ENCODE results near the gene GLI3. TPM values are rescaled to one million over a fixed set of nuclear protein-coding genes. Genes with fewer than 3 reads are reported as not detected.

The GLI3 gene
- total RNA-seq, 2 donors from 2014 or later: 9.2 to 14.7 TPM

- no peaks in the 10 kb centered on the region for H3K27me3 ChIP-seq (replicated peaks; ENCODE audit: insufficient read depth)
- no peaks in the 10 kb centered on the region for H3K4me1 ChIP-seq (replicated peaks)
- H3K36me3 ChIP-seq: no peaks in the 10 kb centered on the region
- H3K9me3 ChIP-seq: no peaks in the 10 kb centered on the region
- no peak for TF ChIP-seq POLR2A (IDR thresholded peaks at IDR 0.05)
- no peak for TF ChIP-seq POLR2AphosphoS5 (IDR thresholded peaks at IDR 0.05)
- WGBS: 38% methylated on average over 3 of the region's 3 CpGs
- intact Hi-C loops (cut with DNase I): no loop called here
- DNase-seq (ENCODE audit: low spot score): no peak
- no peak overlapping the region for H3K4me3 ChIP-seq
- peak overlapping the region in 1 of 2 donors; percentile 25 for H3K27ac ChIP-seq
Observed at GRCh38 chr7:42176724-42177101, 60.3 kb downstream of the GLI3 start.

GRCh38 chr7:42175834-42176723 lies 60.9 kb downstream of the GLI3 start:
- 40% methylated on average over 4 of the region's 4 CpGs for whole genome bisulfite sequencing
- Histone ChIP-seq H3K36me3 (no peaks in the 10 kb centered on the region), H3K27me3 (replicated peaks; ENCODE audit: insufficient read depth) (no peaks in the 10 kb centered on the region), H3K4me3 (no peak overlapping the region), H3K4me1 (replicated peaks) (no peaks in the 10 kb centered on the region), H3K9me3 (no peaks in the 10 kb centered on the region), H3K27ac (peak overlapping the region in 1 of 2 donors; percentile 25)
- TF ChIP-seq POLR2AphosphoS5 (IDR thresholded peaks at IDR 0.05) (peak; percentile 72), CTCF (IDR thresholded peaks at IDR 0.05) (no peak)
- intact Hi-C loops (cut with DNase I): no loop called here
- peak; percentile 72 for DNase-seq (ENCODE audit: low spot score)

GRCh38 chr7:42174391-42174912 lies 62.6 kb downstream of the GLI3 start:
- Histone ChIP-seq H3K9me3 (no peaks in the 10 kb centered on the region), H3K4me3 (no peak overlapping the region), H3K36me3 (no peaks in the 10 kb centered on the region), H3K4me1 (replicated peaks) (no peaks in the 10 kb centered on the region), H3K27ac (peak overlapping the region; percentile 38 to 58), H3K27me3 (replicated peaks; ENCODE audit: insufficient read depth) (no peaks in the 10 kb centered on the region)
- DNase-seq (ENCODE audit: low spot score): no peak
- intact Hi-C loops (cut with DNase I): loop anchor here (5.0 kb wide), 1 partner anchor 63 kb away; the partner anchor contains the start of gene GLI3
- WGBS: 55% methylated on average over 20 of the region's 20 CpGs
- TF ChIP-seq POLR2AphosphoS5 (IDR thresholded peaks at IDR 0.05) (peak; percentile 17), CTCF (IDR thresholded peaks at IDR 0.05) (no peak), POLR2A (IDR thresholded peaks at IDR 0.05) (no peak)

GRCh38 chr7:42170724-42171123 lies 66.3 kb downstream of the GLI3 start:
- Histone ChIP-seq H3K4me3 (no peak overlapping the region), H3K9me3 (no peaks in the 10 kb centered on the region), H3K27ac (no peak overlapping the region), H3K36me3 (no peaks in the 10 kb centered on the region), H3K27me3 (replicated peaks; ENCODE audit: insufficient read depth) (no peaks in the 10 kb centered on the region), H3K4me1 (replicated peaks) (no peaks in the 10 kb centered on the region)
- DNase-seq (ENCODE audit: low spot score): no peak
- no peak for TF ChIP-seq CTCF (IDR thresholded peaks at IDR 0.05)
- TF ChIP-seq POLR2AphosphoS5 (IDR thresholded peaks at IDR 0.05): no peak
- no peak for TF ChIP-seq POLR2A (IDR thresholded peaks at IDR 0.05)
- intact Hi-C loops (cut with DNase I): loop anchor here (5.0 kb wide), 1 partner anchor 67 kb away; the partner anchor contains the start of gene GLI3

- H3K27ac ChIP-seq: no peak overlapping the region
- H3K4me3 ChIP-seq: no peak overlapping the region
- no peaks in the 10 kb centered on the region for H3K27me3 ChIP-seq (replicated peaks; ENCODE audit: insufficient read depth)
- DNase-seq (ENCODE audit: low spot score): no peak
- no peaks in the 10 kb centered on the region for H3K36me3 ChIP-seq
- WGBS: 89% methylated on average over 8 of the region's 8 CpGs
- no peak for TF ChIP-seq CTCF (IDR thresholded peaks at IDR 0.05)
- no peak for TF ChIP-seq POLR2A (IDR thresholded peaks at IDR 0.05)
- no peaks in the 10 kb centered on the region for H3K4me1 ChIP-seq (replicated peaks)
- H3K9me3 ChIP-seq: no peaks in the 10 kb centered on the region
- intact Hi-C loops (cut with DNase I): no loop called here
Observed at GRCh38 chr7:42168512-42168911, 68.5 kb downstream of the GLI3 start.
